Suprapubic skin (tissue), 3 donors: ENCODE results near the gene DPYSL4.

ENCODE experiments used
- CTCF ChIP-seq, 2 donors: fragments of 200-600 bp in 1 of 2; fragments of 450-650 bp in 1 of 2; sonication (generic) in 1 of 2; IDR thresholded peaks; one replicate each; pipeline ENCODE4 v1.5.1; 2016 to 2019; ENCODE audit warnings: antibody characterized with exemption in 2 of 2, mild to moderate bottlenecking in 1 of 2, moderate library complexity in 1 of 2
- EP300 ChIP-seq: sonication (generic); formaldehyde crosslinking; IDR thresholded peaks from one replicate; pipeline ENCODE4 v1.6.1; 2017; ENCODE audit warnings: antibody characterized with exemption
- POLR2A ChIP-seq, 2 donors: fragments of 450-650 bp; IDR thresholded peaks; one replicate each; pipeline ENCODE4 v1.6.1; 2017; ENCODE audit warnings: antibody characterized with exemption in 2 of 2, mild to moderate bottlenecking in 2 of 2, moderate library complexity in 2 of 2

- no peak for TF ChIP-seq CTCF (IDR thresholded peaks at IDR 0.05)
- no peak for TF ChIP-seq POLR2A (IDR thresholded peaks at IDR 0.05)
- no peak for TF ChIP-seq EP300
Observed at GRCh38 chr10:132249824-132250375, 63.2 kb downstream of the DPYSL4 start.
